ENCODE data around the gene BRD7.

BRD7 gene

DNA sequence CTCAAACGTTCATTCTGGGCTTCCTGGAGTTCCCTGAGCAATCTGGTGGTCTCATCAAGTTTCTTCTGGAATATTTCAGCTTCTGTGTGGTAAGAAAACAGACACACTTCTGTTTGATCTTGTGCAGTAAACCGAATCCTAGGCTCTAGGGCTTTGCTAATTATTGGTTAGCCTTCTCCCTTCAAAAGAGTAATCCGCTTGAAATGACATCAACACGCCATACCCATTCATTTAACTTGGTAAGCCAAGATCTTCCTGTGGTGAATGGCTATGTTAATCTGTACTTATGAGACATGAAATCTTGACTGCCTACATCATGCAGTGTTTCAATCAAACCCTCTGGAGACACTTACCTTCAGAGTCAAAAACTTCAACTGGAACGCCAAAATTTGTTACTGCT lies 48.5 kb downstream of the BRD7 start:
- TF ChIP-seq, protein P1, sequence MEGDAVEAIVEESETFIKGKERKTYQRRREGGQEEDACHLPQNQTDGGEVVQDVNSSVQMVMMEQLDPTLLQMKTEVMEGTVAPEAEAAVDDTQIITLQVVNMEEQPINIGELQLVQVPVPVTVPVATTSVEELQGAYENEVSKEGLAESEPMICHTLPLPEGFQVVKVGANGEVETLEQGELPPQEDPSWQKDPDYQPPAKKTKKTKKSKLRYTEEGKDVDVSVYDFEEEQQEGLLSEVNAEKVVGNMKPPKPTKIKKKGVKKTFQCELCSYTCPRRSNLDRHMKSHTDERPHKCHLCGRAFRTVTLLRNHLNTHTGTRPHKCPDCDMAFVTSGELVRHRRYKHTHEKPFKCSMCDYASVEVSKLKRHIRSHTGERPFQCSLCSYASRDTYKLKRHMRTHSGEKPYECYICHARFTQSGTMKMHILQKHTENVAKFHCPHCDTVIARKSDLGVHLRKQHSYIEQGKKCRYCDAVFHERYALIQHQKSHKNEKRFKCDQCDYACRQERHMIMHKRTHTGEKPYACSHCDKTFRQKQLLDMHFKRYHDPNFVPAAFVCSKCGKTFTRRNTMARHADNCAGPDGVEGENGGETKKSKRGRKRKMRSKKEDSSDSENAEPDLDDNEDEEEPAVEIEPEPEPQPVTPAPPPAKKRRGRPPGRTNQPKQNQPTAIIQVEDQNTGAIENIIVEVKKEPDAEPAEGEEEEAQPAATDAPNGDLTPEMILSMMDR (IDR thresholded peaks at IDR 0.05; ENCODE audit: low read depth, low read length, missing control alignments): no peak
- Histone ChIP-seq H3K27me3 (replicated peaks) (no peaks in the 10 kb centered on the region), H3K36me3 (replicated peaks) (peaks cover 45% of the 10 kb centered on the region), H3K4me3 (ENCODE audit: low read depth, low read length) (no peak overlapping the region), H3K27ac (no peak overlapping the region)
- no peak for DNase-seq
- in situ Hi-C loops (cut with HindIII; ENCODE audit: low pct_ligation_motif_present, low sequenced_read_pairs): no loop called here

DNA sequence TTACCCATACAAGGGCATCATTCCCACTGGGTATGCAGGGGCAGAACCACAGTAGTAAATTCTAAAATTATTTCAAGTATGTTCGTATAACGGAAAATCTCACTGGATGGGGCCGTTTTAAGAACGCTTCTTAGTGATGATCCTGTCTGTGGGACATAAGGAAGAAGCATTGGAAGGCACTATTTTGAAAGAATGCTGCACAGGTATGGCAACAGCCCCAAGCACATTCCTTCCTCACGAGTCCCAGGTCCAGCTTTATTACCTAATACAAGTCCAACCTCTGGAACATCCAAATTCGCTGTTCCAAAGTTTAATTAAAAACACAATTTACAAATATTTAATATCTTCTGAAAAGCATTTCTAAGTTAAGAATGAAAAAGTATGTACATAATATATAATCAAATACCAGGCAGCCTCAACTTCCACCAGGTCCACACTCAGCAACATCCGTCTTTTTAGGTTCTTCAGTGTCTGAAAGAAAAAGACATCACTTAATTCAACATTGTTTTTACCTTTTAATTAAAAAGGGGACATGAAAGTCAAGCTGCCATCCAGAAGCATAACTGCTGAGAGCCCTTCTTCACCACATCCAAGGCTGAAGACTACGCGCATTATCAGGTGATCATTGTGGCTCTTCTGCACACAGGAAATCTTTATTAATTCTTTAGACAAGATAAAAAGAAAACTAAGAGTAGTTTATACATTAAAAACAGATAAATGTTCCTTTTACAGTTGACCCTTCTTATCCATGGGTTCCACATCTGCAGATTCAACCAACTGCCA lies 49.8 kb downstream of the BRD7 start:
- DNase-seq: no peak
- TF ChIP-seq, protein P1 (IDR thresholded peaks at IDR 0.05; ENCODE audit: low read depth, low read length, missing control alignments): no peak
- no peak overlapping the region for H3K27ac ChIP-seq

DNA sequence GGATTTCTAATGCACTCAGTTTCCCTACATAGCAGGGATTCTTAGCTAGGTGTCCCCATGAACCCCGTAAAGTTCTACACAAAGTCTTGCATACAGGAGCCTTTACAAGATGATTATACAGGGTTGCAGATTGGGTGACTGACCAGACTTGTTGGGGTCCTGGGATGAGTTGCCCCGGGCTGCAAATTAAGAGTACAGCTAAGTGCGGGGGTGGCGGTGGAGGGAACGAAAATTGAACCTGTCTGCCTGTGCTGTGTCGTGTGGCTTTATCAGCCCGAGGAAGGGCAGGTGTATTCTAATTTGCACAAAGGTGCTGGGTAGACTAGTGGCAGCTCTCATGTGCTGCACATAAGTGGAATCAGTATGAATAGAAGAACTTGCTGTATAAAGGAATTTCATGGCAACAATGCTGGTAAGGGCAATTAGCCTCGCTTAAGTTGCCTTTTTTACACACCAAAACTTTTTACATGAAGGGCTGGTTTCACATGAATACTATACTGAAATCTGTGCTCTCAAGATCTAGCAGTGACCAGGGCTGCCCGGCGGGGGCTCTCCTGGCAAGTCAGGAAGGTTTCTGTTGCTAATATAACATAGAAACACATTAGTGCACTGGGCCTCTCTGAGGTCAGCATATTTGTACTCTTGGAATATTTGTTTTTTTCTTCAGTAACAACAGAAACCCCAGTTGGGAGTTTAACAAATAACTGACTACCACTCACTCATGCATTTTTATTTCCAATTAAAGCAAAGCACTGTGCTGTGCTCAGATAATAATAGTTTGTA lies 51.7 kb downstream of the BRD7 start:
- no peak for DNase-seq
- in situ Hi-C loops (cut with HindIII; ENCODE audit: low pct_ligation_motif_present, low sequenced_read_pairs): no loop called here

More for the DNA sequence above, 49.8 kb downstream of the BRD7 start:
- in situ Hi-C loops (cut with HindIII; ENCODE audit: low pct_ligation_motif_present, low sequenced_read_pairs): no loop called here
- Histone ChIP-seq H3K27me3 (replicated peaks) (no peaks in the 10 kb centered on the region), H3K36me3 (replicated peaks) (peaks cover 49% of the 10 kb centered on the region), H3K4me3 (ENCODE audit: low read depth, low read length) (no peak overlapping the region)

DNA sequence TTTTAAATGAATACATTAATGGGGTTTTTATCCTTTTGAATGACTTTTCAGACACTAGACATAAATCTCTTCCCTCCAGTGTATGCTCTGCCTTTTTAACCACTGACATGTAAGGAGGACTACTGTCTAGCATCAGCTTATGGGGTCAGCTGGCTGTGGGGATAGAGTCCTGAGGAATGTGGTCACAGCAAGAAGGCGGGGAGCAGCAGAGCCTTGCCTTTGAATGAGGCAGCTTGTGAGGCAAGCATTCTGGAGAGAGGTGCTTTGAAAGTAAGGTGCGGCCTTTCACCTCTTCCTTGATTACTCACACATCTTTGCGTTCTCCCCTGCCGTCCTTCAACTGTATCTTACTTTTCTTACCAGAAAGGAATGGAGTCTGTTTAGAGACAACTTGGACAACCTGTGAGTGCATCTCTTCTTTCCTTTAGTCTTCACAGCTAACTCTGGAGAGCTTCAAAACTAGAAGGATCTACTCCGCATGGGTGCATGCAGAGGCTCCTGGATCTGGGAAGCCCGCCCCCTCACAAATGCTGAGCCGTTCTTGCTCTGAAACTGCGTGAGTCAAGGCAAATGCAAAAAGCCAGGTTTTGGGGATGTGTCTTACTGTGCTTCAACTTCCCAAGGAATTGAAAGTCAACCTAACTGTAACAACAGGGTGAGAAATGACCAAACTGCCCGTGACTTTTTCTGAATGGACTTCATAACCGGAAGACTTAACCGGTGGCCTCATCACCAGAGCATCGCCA lies 52.5 kb downstream of the BRD7 start:
- in situ Hi-C loops (cut with HindIII; ENCODE audit: low pct_ligation_motif_present, low sequenced_read_pairs): no loop called here
- H3K27ac ChIP-seq: no peak overlapping the region
- no peak for DNase-seq
- H3K36me3 ChIP-seq (replicated peaks): peaks cover 54% of the 10 kb centered on the region
- H3K27me3 ChIP-seq (replicated peaks): no peaks in the 10 kb centered on the region
- TF ChIP-seq, protein P1 (IDR thresholded peaks at IDR 0.05; ENCODE audit: low read depth, low read length, missing control alignments): no peak
- no peak overlapping the region for H3K4me3 ChIP-seq (ENCODE audit: low read depth, low read length)

More for the DNA sequence above, 51.7 kb downstream of the BRD7 start:
- Histone ChIP-seq H3K27me3 (replicated peaks) (no peaks in the 10 kb centered on the region), H3K36me3 (replicated peaks) (peaks cover 52% of the 10 kb centered on the region), H3K27ac (no peak overlapping the region), H3K4me3 (ENCODE audit: low read depth, low read length) (no peak overlapping the region)
- TF ChIP-seq, protein P1 (IDR thresholded peaks at IDR 0.05; ENCODE audit: low read depth, low read length, missing control alignments): no peak

DNA sequence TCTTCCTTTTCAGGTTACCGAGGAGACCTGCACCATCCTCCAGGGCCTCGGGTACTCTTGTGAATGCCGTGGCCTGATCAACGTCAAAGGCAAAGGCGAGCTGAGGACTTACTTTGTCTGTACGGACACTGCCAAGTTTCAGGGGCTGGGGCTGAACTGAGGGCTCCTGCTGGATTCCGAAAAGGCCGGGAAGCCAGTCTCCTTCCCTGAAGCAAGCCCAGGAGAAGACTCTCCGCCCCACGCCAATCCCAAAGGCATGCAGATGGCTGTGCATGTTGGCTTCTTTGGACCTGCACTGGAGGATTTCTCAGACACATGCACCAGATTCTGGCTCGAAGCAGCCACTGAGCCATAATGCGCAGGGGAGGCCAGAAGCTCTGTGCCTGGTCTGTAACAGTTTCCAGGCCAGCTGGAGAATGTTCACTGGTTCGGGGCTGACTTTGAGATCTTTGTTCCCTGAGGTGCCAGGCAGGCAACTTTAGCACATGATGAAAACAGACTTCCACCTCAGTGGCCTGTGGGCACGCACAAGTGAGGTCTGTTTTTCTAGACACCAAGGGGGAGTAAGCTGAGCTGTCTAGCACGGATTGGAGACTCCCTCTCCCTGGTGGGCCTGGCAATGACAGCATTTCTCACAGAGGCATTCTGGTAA lies 53.3 kb downstream of the BRD7 start:
- in situ Hi-C loops (cut with HindIII; ENCODE audit: low pct_ligation_motif_present, low sequenced_read_pairs): no loop called here
- Histone ChIP-seq H3K27ac (no peak overlapping the region), H3K36me3 (replicated peaks) (peaks cover 53% of the 10 kb centered on the region), H3K4me3 (ENCODE audit: low read depth, low read length) (no peak overlapping the region), H3K27me3 (replicated peaks) (no peaks in the 10 kb centered on the region)
- TF ChIP-seq, protein P1 (IDR thresholded peaks at IDR 0.05; ENCODE audit: low read depth, low read length, missing control alignments): no peak
- no peak for DNase-seq

All from brain microvascular endothelial cell (primary cell).